ENCODE results near the gene MRPS34.

The MRPS34 gene

DNA sequence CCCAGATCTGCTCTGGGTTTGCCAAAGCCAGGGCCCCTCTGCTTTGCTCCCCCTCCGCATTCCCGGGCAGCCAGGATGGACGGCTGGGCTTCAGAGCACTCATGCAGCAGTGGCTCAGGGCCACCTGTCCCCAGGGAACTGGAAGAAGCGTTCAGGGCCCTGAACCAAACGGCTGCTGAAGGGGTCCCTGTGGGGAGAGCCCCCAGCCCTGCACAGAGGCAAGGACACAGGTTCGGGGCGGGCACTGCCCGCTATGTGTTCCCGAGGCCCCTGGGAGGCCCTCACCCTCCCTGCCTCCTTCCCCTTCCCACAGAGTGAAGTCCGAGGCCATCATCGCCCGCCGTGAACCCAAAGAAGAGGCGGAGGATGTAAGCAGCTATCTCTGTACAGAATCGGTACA lies 12.0 kb downstream of the MRPS34 start:
- TF ChIP-seq, protein P1, sequence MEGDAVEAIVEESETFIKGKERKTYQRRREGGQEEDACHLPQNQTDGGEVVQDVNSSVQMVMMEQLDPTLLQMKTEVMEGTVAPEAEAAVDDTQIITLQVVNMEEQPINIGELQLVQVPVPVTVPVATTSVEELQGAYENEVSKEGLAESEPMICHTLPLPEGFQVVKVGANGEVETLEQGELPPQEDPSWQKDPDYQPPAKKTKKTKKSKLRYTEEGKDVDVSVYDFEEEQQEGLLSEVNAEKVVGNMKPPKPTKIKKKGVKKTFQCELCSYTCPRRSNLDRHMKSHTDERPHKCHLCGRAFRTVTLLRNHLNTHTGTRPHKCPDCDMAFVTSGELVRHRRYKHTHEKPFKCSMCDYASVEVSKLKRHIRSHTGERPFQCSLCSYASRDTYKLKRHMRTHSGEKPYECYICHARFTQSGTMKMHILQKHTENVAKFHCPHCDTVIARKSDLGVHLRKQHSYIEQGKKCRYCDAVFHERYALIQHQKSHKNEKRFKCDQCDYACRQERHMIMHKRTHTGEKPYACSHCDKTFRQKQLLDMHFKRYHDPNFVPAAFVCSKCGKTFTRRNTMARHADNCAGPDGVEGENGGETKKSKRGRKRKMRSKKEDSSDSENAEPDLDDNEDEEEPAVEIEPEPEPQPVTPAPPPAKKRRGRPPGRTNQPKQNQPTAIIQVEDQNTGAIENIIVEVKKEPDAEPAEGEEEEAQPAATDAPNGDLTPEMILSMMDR (IDR thresholded peaks at IDR 0.05; ENCODE audit: control insufficient read depth, insufficient read depth, low read depth, low read length, missing control alignments) = no peak
- H3K4me3 ChIP-seq (ENCODE audit: control insufficient read depth, low read depth, low read length) = no peak overlapping the region
- DNase-seq (ENCODE audit: low read depth) = no peak

DNA sequence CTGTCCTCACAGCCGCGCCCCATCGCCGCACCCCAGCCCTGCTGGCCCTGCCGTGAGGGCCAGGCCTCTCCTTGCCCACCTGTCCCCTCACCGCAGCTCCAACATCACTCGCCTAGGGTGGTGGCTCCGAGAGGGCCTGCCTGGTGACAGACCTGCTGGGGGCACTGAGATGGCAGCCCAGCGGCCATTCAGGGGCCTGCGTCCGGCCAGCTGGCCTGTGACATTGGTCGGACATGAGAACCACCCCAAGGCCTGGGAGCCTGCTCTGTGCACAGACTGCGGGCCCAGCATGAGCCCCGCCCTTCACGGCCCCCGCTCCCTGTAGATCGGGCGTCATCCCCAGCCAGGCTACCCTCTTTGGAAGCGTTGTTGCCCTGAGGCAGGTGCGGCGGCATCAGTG lies 13.4 kb downstream of the MRPS34 start:
- no peak for DNase-seq (ENCODE audit: low read depth)
- TF ChIP-seq, protein P1 (IDR thresholded peaks at IDR 0.05; ENCODE audit: control insufficient read depth, insufficient read depth, low read depth, low read length, missing control alignments) = no peak
- no peak overlapping the region for H3K4me3 ChIP-seq (ENCODE audit: control insufficient read depth, low read depth, low read length)

DNA sequence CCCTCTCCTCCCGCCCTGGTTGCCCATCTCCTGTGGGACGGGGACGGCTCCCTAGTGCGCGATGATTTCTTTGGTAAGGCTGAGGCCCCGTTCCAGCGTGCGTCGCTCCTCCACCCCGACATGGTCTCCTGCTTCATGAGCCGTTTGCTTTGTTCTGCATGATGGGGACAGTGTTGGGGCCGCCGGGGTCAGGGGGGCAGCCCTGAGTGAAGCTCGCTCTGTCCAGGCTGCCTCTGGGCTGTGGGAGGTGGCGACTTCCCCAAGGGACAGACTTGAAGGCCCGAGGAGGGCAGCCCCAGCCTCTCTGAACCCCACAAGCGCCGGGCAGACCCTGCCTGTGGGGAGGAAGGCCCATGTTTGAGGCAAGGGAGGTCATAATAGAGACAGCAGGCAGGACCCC lies 14.0 kb downstream of the MRPS34 start:
- TF ChIP-seq, protein P1 (IDR thresholded peaks at IDR 0.05; ENCODE audit: control insufficient read depth, insufficient read depth, low read depth, low read length, missing control alignments) = no peak
- no peak overlapping the region for H3K4me3 ChIP-seq (ENCODE audit: control insufficient read depth, low read depth, low read length)
- no peak for DNase-seq (ENCODE audit: low read depth)

DNA sequence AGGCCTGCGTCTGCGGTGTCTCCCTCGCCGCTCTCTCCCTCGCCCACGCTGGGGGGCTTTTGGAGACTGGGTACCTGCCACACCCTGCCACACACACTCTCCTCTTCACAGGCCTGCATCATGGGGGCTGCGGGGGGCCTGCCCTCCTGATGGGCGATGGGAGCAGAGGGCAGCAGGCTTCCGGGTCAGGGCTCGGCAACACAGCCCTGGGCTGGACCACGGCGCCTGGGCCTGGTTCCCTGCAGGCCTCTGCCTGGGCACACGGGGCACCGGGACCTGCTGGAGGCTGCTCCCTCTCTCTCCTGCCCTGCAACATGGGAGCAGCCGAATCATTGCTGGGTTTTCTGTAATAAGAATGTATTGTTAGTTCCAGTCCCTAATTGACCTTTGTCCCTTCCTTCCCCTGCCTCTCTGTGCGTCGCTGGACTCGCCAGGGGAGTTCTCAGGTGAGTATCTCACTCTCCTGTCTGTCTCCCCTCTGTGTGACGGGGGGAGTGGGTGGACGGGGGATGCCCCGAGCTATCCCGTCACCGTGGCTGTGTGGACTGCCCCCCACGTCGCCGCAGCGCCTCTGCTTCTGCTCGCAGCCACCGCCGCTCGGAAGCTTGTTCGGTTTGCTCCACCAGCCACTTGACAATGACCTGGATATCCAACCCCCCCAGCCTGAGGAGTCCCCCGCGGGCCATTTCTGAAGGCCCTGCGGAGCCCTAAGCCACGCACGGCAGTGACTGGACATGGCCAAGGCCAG lies 15.0 kb downstream of the MRPS34 start:
- TF ChIP-seq, protein P1 (IDR thresholded peaks at IDR 0.05; ENCODE audit: control insufficient read depth, insufficient read depth, low read depth, low read length, missing control alignments) = no peak
- H3K4me3 ChIP-seq (ENCODE audit: control insufficient read depth, low read depth, low read length) = no peak overlapping the region
- DNase-seq (ENCODE audit: low read depth) = no peak

DNA sequence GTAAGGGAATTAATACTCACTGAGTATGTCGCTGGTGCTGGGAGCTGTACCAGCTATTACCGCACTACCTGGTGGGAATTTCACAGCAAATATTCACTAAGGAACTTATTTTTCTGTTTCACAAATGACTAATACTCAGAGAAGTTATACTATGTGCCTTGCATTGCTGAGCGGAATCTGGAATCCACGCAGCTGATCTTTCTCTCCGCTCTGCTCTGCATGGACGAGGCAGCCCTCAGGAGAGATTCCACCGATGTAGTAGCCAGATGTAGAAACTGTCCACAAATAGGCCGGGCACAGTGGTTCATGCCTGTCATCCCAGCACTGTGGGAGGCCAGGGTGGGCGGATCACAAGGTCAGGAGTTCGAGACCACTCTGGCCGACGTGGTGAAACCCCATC lies 18.7 kb downstream of the MRPS34 start:
- no peak overlapping the region for H3K4me3 ChIP-seq (ENCODE audit: control insufficient read depth, low read depth, low read length)
- no peak for DNase-seq (ENCODE audit: low read depth)
- TF ChIP-seq, protein P1 (IDR thresholded peaks at IDR 0.05; ENCODE audit: control insufficient read depth, insufficient read depth, low read depth, low read length, missing control alignments) = no peak

DNA sequence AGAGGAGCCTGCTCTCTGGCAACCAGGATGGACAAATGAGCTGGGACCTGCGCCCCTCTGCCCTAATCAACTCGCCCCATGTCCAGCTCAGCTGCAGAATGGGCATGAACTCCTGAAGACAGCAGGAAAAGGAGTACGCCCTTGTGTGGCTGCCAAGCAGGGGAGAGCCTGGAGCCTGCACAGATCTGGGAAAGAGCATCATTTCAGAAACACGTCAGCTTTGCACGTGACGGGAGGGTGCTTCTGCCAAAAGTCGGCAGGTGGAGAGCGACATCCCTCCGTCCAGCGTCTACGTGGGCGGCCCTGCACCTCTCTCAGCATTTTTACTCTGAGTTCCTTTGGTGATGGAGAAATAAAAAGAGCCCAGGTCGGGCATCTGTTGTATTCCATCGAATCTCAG lies 20.1 kb downstream of the MRPS34 start:
- TF ChIP-seq, protein P1 (IDR thresholded peaks at IDR 0.05; ENCODE audit: control insufficient read depth, insufficient read depth, low read depth, low read length, missing control alignments) = no peak
- no peak for DNase-seq (ENCODE audit: low read depth)
- no peak overlapping the region for H3K4me3 ChIP-seq (ENCODE audit: control insufficient read depth, low read depth, low read length)

All from AG09309 (cell line).